Astrocyte (in vitro differentiated cells and primary cell): ENCODE results near the gene KLHDC10.

ENCODE experiments used
- EZH2 ChIP-seq: IDR thresholded peaks from 2 replicates; pipeline ENCODE4 v1.6.1; 2012; ENCODE audit warnings: mild to moderate bottlenecking, low read length, inconsistent platforms; ENCODE audit not compliant: insufficient read depth
- TF ChIP-seq, protein P1 (sequence below): IDR thresholded peaks from 2 replicates; pipeline ENCODE4 v1.5.1; 2011; ENCODE audit warnings: low read depth, mild to moderate bottlenecking, inconsistent platforms, low read length, moderate library complexity; ENCODE audit not compliant: insufficient read depth

DNA sequence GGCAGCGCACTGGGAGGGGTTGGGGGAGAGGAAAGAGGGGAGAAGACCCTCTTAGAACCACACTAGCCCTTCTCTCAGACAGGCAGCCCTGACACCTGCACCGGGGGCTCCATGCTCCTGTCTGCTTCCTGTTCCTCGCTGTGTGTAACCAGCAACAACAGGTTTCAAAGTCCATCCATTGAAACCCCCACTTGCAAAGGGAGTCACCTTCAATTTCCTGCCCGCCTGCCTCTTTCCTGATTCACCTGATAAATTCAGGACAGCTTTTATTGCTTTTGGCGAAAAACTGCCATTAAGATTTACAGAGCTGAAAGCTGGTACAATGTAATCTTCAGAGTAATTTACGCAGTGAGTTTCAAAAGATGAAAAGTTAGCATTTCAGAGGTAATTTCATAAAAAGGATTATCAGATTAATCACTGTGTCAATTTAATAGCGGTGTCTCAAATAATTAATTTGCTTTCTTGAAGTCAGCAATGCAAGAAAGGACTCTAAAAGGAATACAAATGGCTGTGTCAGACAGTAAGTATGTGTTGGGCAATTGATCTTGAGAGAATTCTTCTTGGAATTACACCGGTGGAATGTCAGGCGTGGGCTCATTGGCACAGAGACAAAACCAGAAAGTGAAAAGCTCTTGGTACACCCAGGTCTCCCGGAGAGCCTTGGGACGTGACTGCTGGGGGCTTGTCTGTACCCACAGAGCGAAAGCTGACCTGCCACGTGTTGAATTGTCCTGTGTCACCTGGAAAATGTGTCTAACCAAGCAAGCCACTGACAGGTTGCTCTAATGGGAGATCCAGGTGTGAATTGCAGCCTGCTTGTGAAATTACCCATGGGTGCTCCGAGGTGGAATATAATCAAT is 74.2 kb downstream of the KLHDC10 start:
- TF ChIP-seq, protein P1, sequence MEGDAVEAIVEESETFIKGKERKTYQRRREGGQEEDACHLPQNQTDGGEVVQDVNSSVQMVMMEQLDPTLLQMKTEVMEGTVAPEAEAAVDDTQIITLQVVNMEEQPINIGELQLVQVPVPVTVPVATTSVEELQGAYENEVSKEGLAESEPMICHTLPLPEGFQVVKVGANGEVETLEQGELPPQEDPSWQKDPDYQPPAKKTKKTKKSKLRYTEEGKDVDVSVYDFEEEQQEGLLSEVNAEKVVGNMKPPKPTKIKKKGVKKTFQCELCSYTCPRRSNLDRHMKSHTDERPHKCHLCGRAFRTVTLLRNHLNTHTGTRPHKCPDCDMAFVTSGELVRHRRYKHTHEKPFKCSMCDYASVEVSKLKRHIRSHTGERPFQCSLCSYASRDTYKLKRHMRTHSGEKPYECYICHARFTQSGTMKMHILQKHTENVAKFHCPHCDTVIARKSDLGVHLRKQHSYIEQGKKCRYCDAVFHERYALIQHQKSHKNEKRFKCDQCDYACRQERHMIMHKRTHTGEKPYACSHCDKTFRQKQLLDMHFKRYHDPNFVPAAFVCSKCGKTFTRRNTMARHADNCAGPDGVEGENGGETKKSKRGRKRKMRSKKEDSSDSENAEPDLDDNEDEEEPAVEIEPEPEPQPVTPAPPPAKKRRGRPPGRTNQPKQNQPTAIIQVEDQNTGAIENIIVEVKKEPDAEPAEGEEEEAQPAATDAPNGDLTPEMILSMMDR: no peak
- no peak for TF ChIP-seq EZH2
